Stimulated activated CD4-positive, alpha-beta T cell treated with anti-CD3 and anti-CD28 coated beads, Interleukin-4, amount 100 ng/mL, for 48 hours (primary cell): Measurements from ENCODE around the gene ATAD3C.

Source experiments
- DNase-seq, 2 donors: peaks; one replicate each; pipeline ENCODE4 v3.0.0-alpha.2; 2020; ENCODE audit warnings: low read depth in 2 of 2

Gene ATAD3C

GRCh38 chr1:1431845-1432273, 17.6 kb upstream of the ATAD3C start:
- no peak for DNase-seq

DNA sequence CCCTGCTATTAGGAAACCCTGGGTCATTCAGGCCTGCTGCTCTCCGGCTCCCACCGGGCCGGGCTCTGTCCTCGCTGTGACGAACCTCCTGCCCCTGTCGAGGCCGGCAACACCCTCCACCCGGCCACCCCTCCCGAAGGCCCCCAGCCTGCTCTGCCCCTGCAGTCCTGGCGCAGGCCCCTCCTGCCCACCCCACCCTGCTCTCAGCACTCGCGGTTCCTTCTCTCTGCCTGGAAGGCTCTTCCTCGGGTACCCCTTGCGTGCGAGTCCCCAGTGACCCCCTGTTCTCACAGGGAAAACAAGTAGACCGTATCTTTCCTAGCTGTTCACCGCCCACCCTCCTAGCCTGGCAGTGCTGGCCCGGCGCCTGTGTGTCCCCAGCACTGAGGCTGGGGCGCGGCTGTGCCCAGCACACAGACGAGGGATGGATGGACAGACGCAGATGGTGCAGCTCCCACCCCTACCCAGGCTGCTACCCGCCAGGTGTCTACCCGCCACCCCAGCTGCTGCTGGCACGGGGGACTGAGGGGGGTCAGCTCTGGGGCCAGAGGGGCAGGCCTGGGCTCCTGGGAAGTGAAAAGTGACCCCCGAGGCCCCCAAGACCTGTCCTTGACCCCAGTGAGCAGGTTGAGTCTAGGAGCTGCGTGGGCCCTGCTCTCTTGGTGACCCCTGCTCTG, 17.1 kb upstream of the ATAD3C start:
- DNase-seq, result no peak

DNA sequence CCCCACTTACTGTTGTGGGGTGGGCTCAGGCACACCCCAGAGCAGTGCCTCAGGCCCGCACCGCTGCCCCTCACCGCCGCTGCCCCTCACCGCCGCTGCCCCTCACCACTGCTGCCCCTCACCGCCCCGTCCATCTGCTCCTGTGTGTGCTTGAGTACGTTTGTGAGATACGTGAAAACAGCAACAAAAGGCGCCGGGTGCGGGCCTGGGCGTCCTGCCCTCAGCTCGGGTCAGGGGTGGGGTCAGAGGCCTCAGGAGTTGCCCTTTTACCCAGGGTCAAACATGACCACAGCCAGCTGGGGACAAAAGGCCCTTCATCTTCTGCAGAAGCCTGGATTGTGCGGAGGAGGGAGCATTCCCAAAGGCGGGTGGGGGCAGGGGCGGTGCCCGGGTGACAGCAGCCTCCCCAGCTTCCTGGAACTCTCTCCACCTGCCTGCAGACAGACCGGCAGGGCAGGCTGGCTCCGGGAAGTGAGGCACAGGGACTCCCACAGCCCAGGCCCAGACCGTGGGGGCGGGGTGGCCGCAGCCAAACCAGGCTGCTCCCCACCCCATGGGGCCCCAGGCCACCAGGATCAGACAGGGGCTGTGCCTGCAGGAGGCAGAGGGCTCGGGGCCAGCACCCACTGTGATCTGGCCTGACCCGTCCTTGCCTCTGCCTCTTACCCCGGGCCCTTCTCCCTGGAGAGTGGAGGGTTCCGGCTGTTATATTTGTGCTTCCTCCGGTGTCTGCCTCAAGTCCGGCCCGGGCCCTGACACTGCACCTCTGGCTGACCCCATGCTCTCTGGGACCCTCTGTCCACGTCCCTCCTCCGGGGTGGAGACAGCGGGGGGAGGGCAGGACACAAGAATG, 16.3 kb upstream of the ATAD3C start:
- no peak for DNase-seq

DNA sequence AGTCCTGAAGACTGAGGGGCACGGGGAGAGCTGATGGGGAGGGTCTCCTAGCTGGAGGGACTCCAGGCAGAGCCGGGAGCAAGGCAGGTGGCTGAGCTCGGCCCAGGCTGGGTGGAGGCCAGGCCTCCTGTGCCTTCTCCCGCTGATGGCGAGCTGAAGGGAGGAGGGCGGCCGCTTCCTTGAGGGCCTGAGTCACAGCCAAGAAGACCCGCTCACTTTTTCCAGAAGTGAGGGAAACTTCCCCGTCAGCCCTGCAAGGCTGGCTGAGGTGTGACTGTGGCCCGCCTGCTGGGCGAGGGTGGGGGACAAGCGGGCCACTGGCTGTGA, 15.7 kb upstream of the ATAD3C start:
- DNase-seq, result peak; percentile 60 to 61

DNA sequence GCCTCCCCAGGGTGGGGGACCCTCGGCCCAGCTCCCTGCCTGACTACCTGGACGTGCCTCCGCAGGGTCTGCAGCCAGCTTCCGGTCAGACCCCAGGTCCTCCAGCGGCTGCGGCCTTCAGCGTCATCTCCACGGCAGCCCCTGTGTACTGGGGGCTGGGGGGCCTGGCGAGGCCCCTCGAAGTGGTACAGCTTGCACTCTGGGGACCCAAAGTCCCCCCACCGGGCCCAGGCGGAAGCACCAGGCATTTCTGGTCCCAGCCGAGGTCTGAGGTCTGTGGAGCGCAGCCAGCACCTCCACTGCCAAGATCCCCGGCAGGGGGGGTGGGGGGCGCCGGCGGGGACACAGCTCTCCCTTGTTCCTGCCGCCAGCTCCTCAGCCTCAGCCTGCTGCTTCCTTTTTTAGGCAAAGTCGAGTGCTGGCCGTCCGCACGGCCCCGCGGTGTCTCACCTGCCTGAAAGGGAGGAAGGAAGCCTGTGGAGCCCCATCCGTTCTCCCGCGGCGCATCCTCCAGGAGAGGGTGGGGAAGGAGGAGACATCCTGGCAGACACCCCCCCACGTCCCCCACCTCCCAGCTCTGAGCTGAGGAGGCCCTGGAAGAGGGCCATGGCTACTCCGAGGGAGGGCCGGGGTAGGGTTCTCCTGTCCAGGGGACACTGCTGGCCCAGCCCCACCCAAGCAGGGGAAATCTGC, 15.2 kb upstream of the ATAD3C start:
- no peak for DNase-seq

DNA sequence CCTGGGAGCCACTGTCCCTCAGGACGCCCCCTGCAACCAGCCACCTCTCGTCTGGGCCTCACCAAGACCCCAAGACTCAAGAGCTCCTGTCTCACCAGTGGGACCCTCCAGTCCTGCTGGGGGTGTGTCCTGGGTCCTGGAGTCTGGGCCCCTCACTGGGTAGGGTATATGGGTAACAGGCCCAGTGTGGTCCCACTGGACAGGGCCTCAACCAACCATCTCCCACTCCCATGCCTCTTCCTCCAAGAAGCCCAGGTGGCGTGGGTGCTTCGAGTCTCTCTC, 14.7 kb upstream of the ATAD3C start:
- no peak for DNase-seq

GRCh38 chr1:1435106-1435903, 14.2 kb upstream of the ATAD3C start, which contains the start of gene VWA1:
TSS of gene VWA1 (plus strand) at chr1:1435690. CDS start at chr1:1435749, 59 bp downstream.
- DNase-seq, result peak; percentile 37 to 65

DNA sequence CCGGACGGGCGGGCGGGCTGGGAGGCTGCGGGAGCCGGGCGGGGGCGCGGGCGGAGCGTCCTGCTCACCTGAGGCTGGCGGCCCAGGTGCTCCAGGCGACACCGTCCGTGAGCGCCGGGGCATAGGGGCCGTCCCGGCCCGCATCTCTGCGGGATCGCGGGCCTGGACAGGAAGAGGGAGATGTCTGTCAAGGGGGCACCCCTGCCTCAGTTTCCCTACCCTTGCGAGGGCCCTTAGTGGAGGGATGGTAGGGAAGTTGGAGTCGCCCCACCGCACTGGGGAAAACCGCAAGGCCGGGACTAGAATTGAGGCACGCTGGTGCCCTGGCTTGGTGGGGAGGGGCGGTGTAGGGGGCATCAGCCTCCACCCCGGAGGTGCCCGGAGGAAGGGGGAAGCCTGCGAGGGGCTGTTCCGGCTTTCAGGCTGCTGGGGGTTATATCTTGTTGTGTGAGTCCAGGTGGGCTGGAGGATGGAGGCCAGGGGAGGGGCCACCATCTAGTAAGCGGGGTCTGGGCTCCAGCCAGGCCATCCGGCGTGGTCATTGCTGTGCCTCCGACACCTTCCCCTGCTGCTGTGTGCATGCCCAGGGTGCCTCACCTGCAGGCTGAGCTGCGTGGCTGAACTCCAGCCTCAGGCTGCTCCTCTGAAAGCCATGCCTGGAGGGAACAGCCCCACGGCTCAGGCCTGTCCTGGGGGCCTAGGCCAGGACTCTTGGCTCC, 13.4 kb upstream of the ATAD3C start:
- DNase-seq, result no peak

DNA sequence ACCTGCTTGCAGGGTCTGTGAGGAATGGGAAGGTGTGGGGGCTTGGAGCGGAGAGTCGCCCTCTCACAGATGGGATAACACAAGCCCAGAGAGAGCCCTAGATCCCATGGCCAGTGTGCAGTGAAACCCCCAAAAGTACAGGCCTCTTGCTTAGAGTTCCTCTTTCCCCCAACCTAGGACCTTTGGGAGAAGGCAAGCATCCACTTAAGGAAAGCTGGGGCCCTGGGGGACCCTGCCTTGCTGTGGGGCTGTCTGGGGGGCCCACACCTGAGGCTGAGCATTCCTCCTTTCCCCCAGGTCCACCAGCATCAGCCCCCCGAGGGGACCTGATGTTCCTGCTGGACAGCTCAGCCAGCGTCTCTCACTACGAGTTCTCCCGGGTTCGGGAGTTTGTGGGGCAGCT, 12.9 kb upstream of the ATAD3C start:
- no peak for DNase-seq

- DNase-seq, result no peak
Observed at GRCh38 chr1:1437033-1437903, 12.2 kb upstream of the ATAD3C start.

- no peak for DNase-seq
Observed at GRCh38 chr1:1437904-1438376, 11.5 kb upstream of the ATAD3C start.

GRCh38 chr1:1438531-1439381, 10.7 kb upstream of the ATAD3C start:
- DNase-seq, result no peak

DNA sequence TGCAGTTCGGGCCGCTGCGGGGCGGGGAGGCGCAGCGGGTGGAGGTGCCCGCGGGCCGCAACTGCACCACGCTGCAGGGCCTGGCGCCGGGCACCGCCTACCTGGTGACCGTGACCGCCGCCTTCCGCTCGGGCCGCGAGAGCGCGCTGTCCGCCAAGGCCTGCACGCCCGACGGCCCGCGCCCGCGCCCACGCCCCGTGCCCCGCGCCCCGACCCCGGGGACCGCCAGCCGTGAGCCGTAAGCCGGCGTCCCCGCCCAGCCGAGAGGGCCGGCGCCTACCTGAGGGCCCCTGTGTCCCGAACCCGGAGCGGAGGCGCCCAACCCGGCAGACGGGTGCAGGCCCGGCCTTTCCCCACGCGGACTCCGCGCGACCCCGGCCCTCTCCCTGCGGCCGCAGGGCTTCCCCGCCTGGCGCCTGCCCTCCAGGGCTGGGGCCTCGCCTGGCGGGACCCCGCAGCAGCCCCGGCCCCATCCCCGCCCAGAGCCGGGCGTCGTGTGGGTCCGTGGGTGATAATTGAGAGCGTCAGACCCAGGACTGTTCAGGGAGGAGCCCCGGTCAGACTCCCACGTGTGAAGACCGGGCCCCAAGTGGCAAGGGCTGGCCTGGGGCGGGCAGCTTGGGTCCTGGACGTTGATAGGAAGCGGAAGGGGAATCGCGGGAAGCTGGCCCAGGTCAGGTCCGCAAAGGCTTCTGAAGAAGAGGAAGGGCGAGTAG, 9.8 kb upstream of the ATAD3C start:
- DNase-seq, result no peak

- no peak for DNase-seq
Observed at GRCh38 chr1:1440262-1441001, 9.1 kb upstream of the ATAD3C start.

GRCh38 chr1:1441002-1441888, 8.2 kb upstream of the ATAD3C start:
- DNase-seq, result peak; percentile 50 to 54

DNA sequence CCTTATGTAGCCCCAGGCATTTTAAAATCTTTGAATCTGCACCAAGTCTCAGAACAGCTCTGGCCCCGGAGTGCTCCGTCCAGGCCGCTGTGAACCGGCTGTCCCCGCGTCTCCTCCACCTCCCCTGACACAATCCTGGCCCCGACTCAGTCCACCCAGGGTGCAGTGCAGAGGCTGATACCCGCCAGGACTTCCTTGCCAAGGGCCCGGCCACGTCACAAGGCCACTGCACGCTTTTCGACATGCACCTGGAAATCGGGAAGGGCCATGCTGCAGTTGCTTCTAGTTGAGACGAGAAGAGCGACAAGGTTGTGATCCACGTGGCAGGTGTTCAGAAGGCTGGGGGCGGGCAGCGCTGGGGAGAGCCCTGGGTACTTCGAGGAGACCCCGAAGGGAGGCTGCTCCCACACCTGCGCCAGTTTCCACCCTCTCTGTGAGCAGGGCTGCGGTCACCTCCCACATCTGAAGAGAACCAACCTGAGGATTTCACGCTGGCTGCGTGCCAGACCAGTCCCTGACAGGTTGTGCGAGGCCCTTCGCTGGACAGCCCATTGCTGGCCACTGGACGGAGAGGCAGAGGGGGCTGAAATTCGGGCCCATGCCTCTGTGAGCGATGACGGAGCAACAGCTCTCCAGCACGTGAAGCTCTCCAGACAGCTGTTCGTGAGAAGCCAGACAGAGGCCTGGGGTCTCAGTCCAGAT, 7.3 kb upstream of the ATAD3C start:
- no peak for DNase-seq
